Retinal pigment epithelial cell (primary cell): Measurements from ENCODE around the gene ZNF618.

ENCODE experiments used
- DNase-seq: peaks from one replicate; pipeline ENCODE4 v3.0.0-alpha.2; 2010; ENCODE audit warnings: low read depth
- H3K4me3 ChIP-seq: 2 replicates; pipeline ENCODE4 v1.5.1; 2011; ENCODE audit warnings: mild to moderate bottlenecking, low read length, control low read depth, moderate library complexity
- CTCF ChIP-seq: conservative IDR thresholded peaks from 2 replicates; pipeline ENCODE4 v1.5.1; 2011; ENCODE audit warnings: low read depth, low read length, control low read depth, inconsistent platforms

ZNF618 gene

GRCh38 chr9:113998525-113999255 is 122.6 kb downstream of the ZNF618 start:
- no peak for DNase-seq
- peak; percentile 63 for TF ChIP-seq CTCF
- no peak overlapping the region for H3K4me3 ChIP-seq

- TF ChIP-seq CTCF = no peak
- H3K4me3 ChIP-seq = no peak overlapping the region
- DNase-seq = no peak
Observed at GRCh38 chr9:113999256-114000062, 123.3 kb downstream of the ZNF618 start.

- H3K4me3 ChIP-seq = no peak overlapping the region
- no peak for DNase-seq
- TF ChIP-seq CTCF = no peak
Observed at GRCh38 chr9:114000063-114000454, 124.0 kb downstream of the ZNF618 start.

GRCh38 chr9:114000671-114001409 is 124.7 kb downstream of the ZNF618 start:
- no peak for TF ChIP-seq CTCF
- DNase-seq = no peak
- no peak overlapping the region for H3K4me3 ChIP-seq

- H3K4me3 ChIP-seq = no peak overlapping the region
- TF ChIP-seq CTCF = no peak
Observed at GRCh38 chr9:114001410-114001685, 125.2 kb downstream of the ZNF618 start.

GRCh38 chr9:114001794-114002261 is 125.7 kb downstream of the ZNF618 start:
- no peak for DNase-seq
- TF ChIP-seq CTCF = no peak
- no peak overlapping the region for H3K4me3 ChIP-seq

More at GRCh38 chr9:114001410-114001685, 125.2 kb downstream of the ZNF618 start:
- no peak for DNase-seq
